ENCODE results near the gene PGAM1. TPM values are rescaled to one million over a fixed set of nuclear protein-coding genes. Genes with fewer than 3 reads are reported as not detected.

PGAM1 gene
- total and polyA plus RNA-seq, 7 donors = 36.2 to 186 (median 47.2) TPM

DNA sequence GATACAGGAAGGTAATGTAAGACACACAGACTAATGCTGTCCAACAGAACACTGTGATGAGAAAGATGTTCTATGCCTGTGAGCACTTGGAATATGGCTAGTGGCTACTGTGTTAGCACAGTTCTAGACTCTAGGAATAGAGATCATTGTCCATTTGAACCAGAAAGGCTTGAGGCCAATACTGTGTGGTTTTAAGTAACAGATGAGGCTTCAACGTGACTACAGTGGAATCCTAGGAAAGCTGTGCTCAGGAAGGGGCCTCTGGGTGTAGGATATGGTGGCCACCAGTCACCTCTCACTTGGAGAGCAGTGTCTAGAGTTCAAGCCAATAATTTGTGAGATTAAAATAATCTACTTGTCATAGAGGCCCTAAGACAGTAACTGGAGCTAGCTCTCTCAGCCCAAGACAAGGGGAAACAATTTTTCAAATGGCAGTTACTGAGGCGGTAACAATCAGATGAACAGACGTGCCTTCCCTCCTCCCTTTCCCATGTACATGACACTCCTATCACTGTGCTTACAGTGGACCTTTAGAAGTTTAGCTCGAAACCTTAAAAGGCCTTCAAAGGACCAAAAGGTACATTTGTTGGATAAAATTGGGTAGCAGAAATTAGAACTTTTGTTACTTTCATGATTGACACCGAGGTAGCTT is 30.2 kb downstream of the PGAM1 start:
- WGBS, 3 donors = 57 to 72% (median 70%) methylated on average over 5 of the region's 5 CpGs
- no peaks in the 10 kb centered on the region for H3K4me1 ChIP-seq
- TF ChIP-seq, protein P1, sequence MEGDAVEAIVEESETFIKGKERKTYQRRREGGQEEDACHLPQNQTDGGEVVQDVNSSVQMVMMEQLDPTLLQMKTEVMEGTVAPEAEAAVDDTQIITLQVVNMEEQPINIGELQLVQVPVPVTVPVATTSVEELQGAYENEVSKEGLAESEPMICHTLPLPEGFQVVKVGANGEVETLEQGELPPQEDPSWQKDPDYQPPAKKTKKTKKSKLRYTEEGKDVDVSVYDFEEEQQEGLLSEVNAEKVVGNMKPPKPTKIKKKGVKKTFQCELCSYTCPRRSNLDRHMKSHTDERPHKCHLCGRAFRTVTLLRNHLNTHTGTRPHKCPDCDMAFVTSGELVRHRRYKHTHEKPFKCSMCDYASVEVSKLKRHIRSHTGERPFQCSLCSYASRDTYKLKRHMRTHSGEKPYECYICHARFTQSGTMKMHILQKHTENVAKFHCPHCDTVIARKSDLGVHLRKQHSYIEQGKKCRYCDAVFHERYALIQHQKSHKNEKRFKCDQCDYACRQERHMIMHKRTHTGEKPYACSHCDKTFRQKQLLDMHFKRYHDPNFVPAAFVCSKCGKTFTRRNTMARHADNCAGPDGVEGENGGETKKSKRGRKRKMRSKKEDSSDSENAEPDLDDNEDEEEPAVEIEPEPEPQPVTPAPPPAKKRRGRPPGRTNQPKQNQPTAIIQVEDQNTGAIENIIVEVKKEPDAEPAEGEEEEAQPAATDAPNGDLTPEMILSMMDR (IDR thresholded peaks at IDR 0.05) = no peak
- H3K27ac ChIP-seq = no peak overlapping the region
- no peak overlapping the region for H3K4me3 ChIP-seq
- DNase-seq = no peak
- H3K27me3 ChIP-seq (ENCODE audit: insufficient read depth in 3 of 3, low read length in 2 of 3) = no peaks in the 10 kb centered on the region
- peaks cover 18 to 88% of the 10 kb centered on the region in 2 donors for H3K36me3 ChIP-seq (ENCODE audit: insufficient read depth in 1 of 2, low read depth in 1 of 2)
- intact Hi-C loops (cut with DNase I) = no loop called here
- H3K9me3 ChIP-seq = no peaks in the 10 kb centered on the region
- no peak for ATAC-seq

GRCh38 chr10:97456686-97457065 is 30.7 kb downstream of the PGAM1 start:
- DNase-seq (no peak), ATAC-seq (no peak)
- H3K36me3 ChIP-seq (ENCODE audit: insufficient read depth in 1 of 2, low read depth in 1 of 2) = peaks cover 23 to 90% of the 10 kb centered on the region in 2 donors
- H3K27ac ChIP-seq = no peak overlapping the region
- intact Hi-C loops (cut with DNase I) = no loop called here
- H3K27me3 ChIP-seq (ENCODE audit: insufficient read depth in 3 of 3, low read length in 2 of 3) = no peaks in the 10 kb centered on the region
- TF ChIP-seq, protein P1 (IDR thresholded peaks at IDR 0.05) = no peak
- no peaks in the 10 kb centered on the region for H3K9me3 ChIP-seq
- no peaks in the 10 kb centered on the region for H3K4me1 ChIP-seq
- H3K4me3 ChIP-seq = no peak overlapping the region
- WGBS, 3 donors = 66 to 72% (median 69%) methylated on average over 3 of the region's 3 CpGs

GRCh38 chr10:97459111-97459510 is 33.1 kb downstream of the PGAM1 start:
- DNase-seq (no peak), ATAC-seq (no peak)
- Histone ChIP-seq H3K4me1 (peaks cover 4% of the 10 kb centered on the region), H3K27me3 (ENCODE audit: insufficient read depth in 3 of 3, low read length in 2 of 3) (no peaks in the 10 kb centered on the region), H3K9me3 (no peaks in the 10 kb centered on the region), H3K36me3 (ENCODE audit: insufficient read depth in 1 of 2, low read depth in 1 of 2) (peaks cover 32 to 92% of the 10 kb centered on the region in 2 donors), H3K4me3 (no peak overlapping the region), H3K27ac (no peak overlapping the region)
- intact Hi-C loops (cut with DNase I) = no loop called here
- WGBS, 3 donors = 89 to 98% (median 89%) methylated on average over 7 of the region's 7 CpGs
- TF ChIP-seq, protein P1 (IDR thresholded peaks at IDR 0.05) = no peak

- intact Hi-C loops (cut with DNase I) = no loop called here
- DNase-seq = no peak
- no peaks in the 10 kb centered on the region for H3K9me3 ChIP-seq
- 64 to 85% (median 68%) methylated on average over 7 of the region's 7 CpGs for WGBS, 3 donors
- TF ChIP-seq, protein P1 (IDR thresholded peaks at IDR 0.05) = no peak
- H3K4me3 ChIP-seq = no peak overlapping the region
- no peak for ATAC-seq
- H3K27ac ChIP-seq = no peak overlapping the region
- H3K27me3 ChIP-seq (ENCODE audit: insufficient read depth in 3 of 3, low read length in 2 of 3) = no peaks in the 10 kb centered on the region
- H3K36me3 ChIP-seq (ENCODE audit: insufficient read depth in 1 of 2, low read depth in 1 of 2) = peaks cover 36 to 97% of the 10 kb centered on the region in 2 donors
- H3K4me1 ChIP-seq = peaks cover 7% of the 10 kb centered on the region
These were observed 33.9 kb downstream of the PGAM1 start for GRCh38 chr10:97459933-97460332.

DNA sequence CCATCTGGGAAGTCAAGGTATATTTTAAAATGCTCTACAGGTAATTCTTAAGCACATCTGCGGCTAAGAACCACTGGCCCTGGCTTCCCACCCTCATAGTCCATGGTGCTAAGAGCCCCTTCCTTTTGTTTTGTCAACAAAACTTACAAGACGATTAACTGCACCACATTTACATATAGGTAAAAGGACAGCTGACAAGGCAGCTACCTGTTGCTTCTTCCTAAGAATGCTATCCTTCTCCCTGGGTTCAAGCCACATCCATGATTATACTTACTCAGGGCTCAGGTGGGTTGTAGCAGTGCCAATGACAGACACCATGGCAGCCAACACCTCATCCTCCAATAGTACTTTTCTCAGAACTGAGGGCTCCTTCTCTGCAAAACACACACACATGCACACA is 36.3 kb downstream of the PGAM1 start:
- peaks cover 46 to 97% of the 10 kb centered on the region in 2 donors for H3K36me3 ChIP-seq (ENCODE audit: insufficient read depth in 1 of 2, low read depth in 1 of 2)
- no peaks in the 10 kb centered on the region for H3K27me3 ChIP-seq (ENCODE audit: insufficient read depth in 3 of 3, low read length in 2 of 3)
- no peak for DNase-seq
- H3K9me3 ChIP-seq = no peaks in the 10 kb centered on the region
- H3K4me1 ChIP-seq = peaks cover 7% of the 10 kb centered on the region
- no peak overlapping the region for H3K4me3 ChIP-seq
- no peak for ATAC-seq
- intact Hi-C loops (cut with DNase I) = loop anchor here in 1 of 2 donors (2.0 kb wide), 1 partner anchor 150 kb away; no protein-coding TSS in a partner anchor
- 93 to 98% (median 97%) methylated on average over 2 of the region's 2 CpGs for WGBS, 3 donors
- H3K27ac ChIP-seq = no peak overlapping the region
- TF ChIP-seq, protein P1 (IDR thresholded peaks at IDR 0.05) = no peak
